Neural cell (in vitro differentiated cells): Measurements from ENCODE around the gene ATF5. TPM values are rescaled to one million over a fixed set of nuclear protein-coding genes. Genes with fewer than 3 reads are reported as not detected.

Source experiments
- H2AFZ ChIP-seq: fragments of 200-600, 300-800 bp; sonication (generic), shearing (Covaris generic); 2 replicates; pipeline ENCODE4 v1.6.0; 2014; ENCODE audit warnings: low read depth, mild to moderate bottlenecking, antibody characterized with exemption, low read length, moderate library complexity
- H3F3A ChIP-seq: fragments of 200-600 bp; shearing (Covaris generic); 2 replicates; pipeline ENCODE4 v1.6.1; 2016; ENCODE audit warnings: mild to moderate bottlenecking, moderate library complexity, mixed read lengths, antibody characterized with exemption, low read length; ENCODE audit not compliant: insufficient read depth, poor library complexity, severe bottlenecking
- H3K27ac ChIP-seq: fragments of 200-600, 300-800 bp; sonication (generic), shearing (Covaris generic); 2 replicates; pipeline ENCODE4 v1.5.1; 2014; ENCODE audit warnings: mild to moderate bottlenecking, low read length, moderate library complexity
- H3K27me3 ChIP-seq: fragments of 300-800, 200-600 bp; sonication (generic), shearing (Covaris generic); 2 replicates; pipeline ENCODE4 v1.6.0; 2014; ENCODE audit warnings: mild to moderate bottlenecking, low read depth, low read length, moderate library complexity; ENCODE audit not compliant: insufficient read depth
- H3K36me3 ChIP-seq: fragments of 300-800, 200-600 bp; sonication (generic), shearing (Covaris generic); 2 replicates; pipeline ENCODE4 v1.5.1; 2014; ENCODE audit warnings: mild to moderate bottlenecking, antibody characterized with exemption, low read length, moderate library complexity; ENCODE audit not compliant: insufficient read depth
- H3K4me2 ChIP-seq: fragments of 300-800, 200-600 bp; sonication (generic), shearing (Covaris generic); 2 replicates; pipeline ENCODE4 v1.6.0; 2014; ENCODE audit warnings: mild to moderate bottlenecking, low read length
- H3K4me3 ChIP-seq: fragments of 300-800, 200-600 bp; sonication (generic), shearing (Covaris generic); 2 replicates; pipeline ENCODE4 v1.5.1; 2014; ENCODE audit warnings: mild to moderate bottlenecking, low read length, moderate library complexity
- H3K79me2 ChIP-seq: fragments of 200-600 bp; shearing (Covaris generic); replicated peaks from 2 replicates; pipeline ENCODE4 v1.6.0; 2014; ENCODE audit warnings: mild to moderate bottlenecking, low read length, moderate library complexity; ENCODE audit not compliant: insufficient read depth
- H3K9ac ChIP-seq: fragments of 300-800, 200-600 bp; sonication (generic), shearing (Covaris generic); 2 replicates; pipeline ENCODE4 v1.6.1; 2016; ENCODE audit warnings: mild to moderate bottlenecking, low read length, mixed read lengths
- H3K9me2 ChIP-seq: fragments of 200-600 bp; shearing (Covaris generic); 2 replicates; pipeline ENCODE4 v1.6.1; 2016; ENCODE audit warnings: mild to moderate bottlenecking, low read length, mixed read lengths; ENCODE audit not compliant: insufficient read depth
- H3K9me3 ChIP-seq: fragments of 200-600, 300-800 bp; sonication (generic), shearing (Covaris generic); 2 replicates; pipeline ENCODE4 v1.6.1; 2016; ENCODE audit warnings: mild to moderate bottlenecking, mixed run types, low read length, moderate library complexity, mixed read lengths
- H4K20me1 ChIP-seq: fragments of 200-600 bp; shearing (Covaris generic); 2 replicates; pipeline ENCODE4 v1.6.1; 2016; ENCODE audit warnings: mild to moderate bottlenecking, mixed run types; ENCODE audit not compliant: insufficient read depth
- CTCF ChIP-seq: fragments of 450-650 bp; IDR thresholded peaks from 2 replicates; pipeline ENCODE4 v1.5.1; 2014; ENCODE audit warnings: antibody characterized with exemption, mild to moderate bottlenecking, moderate library complexity; ENCODE audit not compliant: poor library complexity, severe bottlenecking
- EZH2 ChIP-seq: fragments of 200-600, 300-800 bp; shearing (Covaris generic), sonication (generic); IDR thresholded peaks from 2 replicates; pipeline ENCODE4 v1.6.1; 2014; ENCODE audit warnings: antibody characterized with exemption, low read length, borderline replicate concordance, mild to moderate bottlenecking; ENCODE audit not compliant: insufficient read depth, poor library complexity, severe bottlenecking
- MXI1 ChIP-seq: fragments of 450-650 bp; conservative IDR thresholded peaks from 2 replicates; pipeline ENCODE4 v1.6.1; 2014; ENCODE audit warnings: antibody characterized with exemption, mild to moderate bottlenecking; ENCODE audit not compliant: poor library complexity, severe bottlenecking
- REST ChIP-seq: IDR thresholded peaks from 2 replicates; pipeline ENCODE4 v1.6.1; 2012; ENCODE audit warnings: borderline replicate concordance
- SMC3 ChIP-seq: fragments of 450-650 bp; conservative IDR thresholded peaks from 2 replicates; pipeline ENCODE4 v1.6.1; 2014; ENCODE audit warnings: antibody characterized with exemption, mild to moderate bottlenecking, moderate library complexity; ENCODE audit not compliant: poor library complexity
- TAF1 ChIP-seq: IDR thresholded peaks from 2 replicates; pipeline ENCODE4 v1.6.1; 2012; ENCODE audit warnings: low read depth
- polyA plus RNA-seq: library from polyadenylated mRNA; depleted of rRNA; stranded (reverse); fragments of >200 nt; gene quantifications from 2 replicates; pipeline ENCODE4 v1.2.3, GENCODE V29; 2014

ATF5 gene
- polyA plus RNA-seq, 1 donor from 2014 or later: 16.1 TPM

- Histone ChIP-seq H3K27me3 (no peaks in the 10 kb centered on the region), H3K27ac (no peak overlapping the region), H3K4me2 (no peak overlapping the region), H4K20me1 (no peaks in the 10 kb centered on the region), H2AFZ (no peak overlapping the region), H3K4me3 (no peak overlapping the region), H3K36me3 (no peaks in the 10 kb centered on the region), H3K9me2 (no peaks in the 10 kb centered on the region), H3K79me2 (no peaks in the 10 kb centered on the region), H3K9ac (no peak overlapping the region), H3K9me3 (no peaks in the 10 kb centered on the region), H3F3A (no peaks in the 10 kb centered on the region)
- TF ChIP-seq TAF1 (no peak), MXI1 (no peak), SMC3 (no peak), EZH2 (no peak)
Measured at GRCh38 chr19:49976496-49976895, 47.5 kb downstream of the ATF5 start.

- no peak overlapping the region for H3K9ac ChIP-seq
- no peaks in the 10 kb centered on the region for H3K9me2 ChIP-seq
- H3K27ac ChIP-seq: no peak overlapping the region
- H3K79me2 ChIP-seq: no peaks in the 10 kb centered on the region
- H3K27me3 ChIP-seq: no peaks in the 10 kb centered on the region
- H4K20me1 ChIP-seq: no peaks in the 10 kb centered on the region
- H3K4me2 ChIP-seq: no peak overlapping the region
- H3F3A ChIP-seq: no peaks in the 10 kb centered on the region
- no peaks in the 10 kb centered on the region for H3K9me3 ChIP-seq
- no peaks in the 10 kb centered on the region for H3K36me3 ChIP-seq
- no peak overlapping the region for H3K4me3 ChIP-seq
- TF ChIP-seq TAF1 (no peak), REST (no peak), SMC3 (no peak), CTCF (no peak)
- no peak overlapping the region for H2AFZ ChIP-seq
Measured at GRCh38 chr19:49977076-49977475, 48.1 kb downstream of the ATF5 start.

- no peaks in the 10 kb centered on the region for H3K36me3 ChIP-seq
- no peaks in the 10 kb centered on the region for H4K20me1 ChIP-seq
- no peaks in the 10 kb centered on the region for H3K9me2 ChIP-seq
- no peak overlapping the region for H3K4me2 ChIP-seq
- H3K79me2 ChIP-seq: no peaks in the 10 kb centered on the region
- H3K9ac ChIP-seq: no peak overlapping the region
- no peaks in the 10 kb centered on the region for H3F3A ChIP-seq
- no peak overlapping the region for H3K27ac ChIP-seq
- no peaks in the 10 kb centered on the region for H3K27me3 ChIP-seq
- H3K9me3 ChIP-seq: no peaks in the 10 kb centered on the region
- no peak overlapping the region for H3K4me3 ChIP-seq
- no peak for TF ChIP-seq MXI1
- no peak overlapping the region for H2AFZ ChIP-seq
Measured at GRCh38 chr19:49977881-49978280, 48.9 kb downstream of the ATF5 start.
